ENCODE results near the gene STIMATE. TPM values are rescaled to one million over a fixed set of nuclear protein-coding genes. Genes with fewer than 3 reads are reported as not detected.

Gene STIMATE
- polyA plus RNA-seq, 1 of the 3 experiments (the other 2 are of a cell fraction): 9.3 TPM

- Histone ChIP-seq H3K4me1 (ENCODE audit: control insufficient read depth in 1 of 2, insufficient read depth in 2 of 2, low read depth in 1 of 2, low read length in 1 of 2) (no peaks in the 10 kb centered on the region), H3K36me3 (replicated peaks in 1 of 2; ENCODE audit: control insufficient read depth in 1 of 2, insufficient read depth in 2 of 2, low read length in 1 of 2) (peaks cover 0 to 7% of the 10 kb centered on the region in 2 experiments), H2AFZ (ENCODE audit: low read depth) (no peak overlapping the region), H3K27ac (ENCODE audit: low read depth in 2 of 2, low read length in 1 of 2) (no peak overlapping the region), H3K9me2 (no peaks in the 10 kb centered on the region), H3K4me2 (no peak overlapping the region), H3K27me3 (ENCODE audit: insufficient read depth) (no peaks in the 10 kb centered on the region), H4K20me1 (ENCODE audit: insufficient read depth) (no peaks in the 10 kb centered on the region), H3K79me2 (ENCODE audit: insufficient read depth) (peaks cover 4% of the 10 kb centered on the region; the same call in 1 of the 2 replicates), H3K9ac (no peak overlapping the region), H3K4me3 (ENCODE audit: low read depth in 2 of 2, low read length in 1 of 2) (no peak overlapping the region), H3F3A (replicated peaks; ENCODE audit: insufficient read depth) (no peaks in the 10 kb centered on the region), H3K9me3 (no peaks in the 10 kb centered on the region)
- DNase-seq: no peak
- CTCF ChIA-PET: interaction anchor here (1.2 to 1.6 kb wide), 3 partner anchors 10 to 339 kb away, joined by 3 to 4 read pairs (median 4); no protein-coding TSS in a partner anchor
- 98% methylated on average over 5 of the region's 5 CpGs for WGBS (ENCODE audit: low lambda C conversion rate)
- POLR2A ChIA-PET: no interaction called here
- TF ChIP-seq SMC3 (IDR thresholded peaks at IDR 0.05; ENCODE audit: low read depth, low read length) (no peak), MAX (IDR thresholded peaks at IDR 0.05; ENCODE audit: low read depth) (no peak), MXI1 (IDR thresholded peaks at IDR 0.05; ENCODE audit: low read depth, low read length) (no peak), ELF1 (IDR thresholded peaks at IDR 0.05) (no peak), GATA2 (CRISPR knock-in tag; IDR thresholded peaks at IDR 0.05) (no peak), CHD2 (IDR thresholded peaks at IDR 0.05; ENCODE audit: low read length, partially characterized antibody) (no peak), NFIC (IDR thresholded peaks at IDR 0.05; ENCODE audit: borderline replicate concordance) (no peak), JUND (IDR thresholded peaks at IDR 0.05) (no peak), IRF3 (IDR thresholded peaks at IDR 0.05; ENCODE audit: low read depth, low read length) (no peak), RXRA (IDR thresholded peaks at IDR 0.05; ENCODE audit: borderline replicate concordance, low read depth) (no peak), TEAD4 (IDR thresholded peaks at IDR 0.05; ENCODE audit: borderline replicate concordance, insufficient read depth) (no peak), TAF1 (IDR thresholded peaks at IDR 0.05; ENCODE audit: borderline replicate concordance, low read depth, low read length) (no peak)
Measured at GRCh38 chr3:52856666-52857065, 40.7 kb downstream of the STIMATE start.

- DNase-seq: no peak
- H2AFZ ChIP-seq (ENCODE audit: low read depth): no peak overlapping the region
- no peaks in the 10 kb centered on the region for H4K20me1 ChIP-seq (ENCODE audit: insufficient read depth)
- ChIA-PET CTCF (interaction anchor here (1.1 to 9.8 kb wide), 6 partner anchors 12 to 342 kb away, joined by 3 to 73 read pairs (median 4); no protein-coding TSS in a partner anchor), POLR2A (interaction anchor here (0.6 kb wide), 1 partner anchor 207 kb away, joined by 3 read pairs; no protein-coding TSS in a partner anchor)
- peaks cover 0 to 18% of the 10 kb centered on the region in 2 experiments for H3K36me3 ChIP-seq (replicated peaks in 1 of 2; ENCODE audit: control insufficient read depth in 1 of 2, insufficient read depth in 2 of 2, low read length in 1 of 2)
- no peak overlapping the region for H3K27ac ChIP-seq (ENCODE audit: low read depth in 2 of 2, low read length in 1 of 2)
- H3K27me3 ChIP-seq (ENCODE audit: insufficient read depth): no peaks in the 10 kb centered on the region
- H3K4me1 ChIP-seq (ENCODE audit: control insufficient read depth in 1 of 2, insufficient read depth in 2 of 2, low read depth in 1 of 2, low read length in 1 of 2): peaks cover 0 to 3% of the 10 kb centered on the region in 2 experiments; a peak in 1 of 4 replicates
- no peaks in the 10 kb centered on the region for H3K9me2 ChIP-seq
- no peak overlapping the region for H3K4me3 ChIP-seq (ENCODE audit: low read depth in 2 of 2, low read length in 1 of 2)
- peaks cover 4% of the 10 kb centered on the region; the same call in 1 of the 2 replicates for H3K79me2 ChIP-seq (ENCODE audit: insufficient read depth)
- TF ChIP-seq GABPA (IDR thresholded peaks at IDR 0.05; ENCODE audit: low read depth): no peak
- TF ChIP-seq REST (IDR thresholded peaks at IDR 0.05; ENCODE audit: low read depth, low read length): peak; percentile 89
- 100% methylated on average over 2 of the region's 2 CpGs for WGBS (ENCODE audit: low lambda C conversion rate)
- H3K9me3 ChIP-seq: no peaks in the 10 kb centered on the region
- H3K4me2 ChIP-seq: no peak overlapping the region
- H3F3A ChIP-seq (replicated peaks; ENCODE audit: insufficient read depth): no peaks in the 10 kb centered on the region
- H3K9ac ChIP-seq: no peak overlapping the region
Measured at GRCh38 chr3:52854013-52854412, 43.3 kb downstream of the STIMATE start.
